ENCODE data around the gene DUS2.
"Not testable (repeated sequence)": the region's sequence is repeated elsewhere in the genome, so short reads cannot be mapped to it uniquely, and the experiment has no call there.

Gene DUS2

GRCh38 chr16:68022728-68023537, at the start of gene DUS2, which contains the start of gene DDX28:
DUS2 (plus strand) TSS chr16:68023284; CDS start chr16:68038024, 14,740 bp downstream.
DDX28 (minus strand) TSS chr16:68023232; CDS start chr16:68023202, 30 bp downstream.
- in situ Hi-C loops (cut with MboI; ENCODE audit: low sequenced_read_pairs) = no loop called here

DNA sequence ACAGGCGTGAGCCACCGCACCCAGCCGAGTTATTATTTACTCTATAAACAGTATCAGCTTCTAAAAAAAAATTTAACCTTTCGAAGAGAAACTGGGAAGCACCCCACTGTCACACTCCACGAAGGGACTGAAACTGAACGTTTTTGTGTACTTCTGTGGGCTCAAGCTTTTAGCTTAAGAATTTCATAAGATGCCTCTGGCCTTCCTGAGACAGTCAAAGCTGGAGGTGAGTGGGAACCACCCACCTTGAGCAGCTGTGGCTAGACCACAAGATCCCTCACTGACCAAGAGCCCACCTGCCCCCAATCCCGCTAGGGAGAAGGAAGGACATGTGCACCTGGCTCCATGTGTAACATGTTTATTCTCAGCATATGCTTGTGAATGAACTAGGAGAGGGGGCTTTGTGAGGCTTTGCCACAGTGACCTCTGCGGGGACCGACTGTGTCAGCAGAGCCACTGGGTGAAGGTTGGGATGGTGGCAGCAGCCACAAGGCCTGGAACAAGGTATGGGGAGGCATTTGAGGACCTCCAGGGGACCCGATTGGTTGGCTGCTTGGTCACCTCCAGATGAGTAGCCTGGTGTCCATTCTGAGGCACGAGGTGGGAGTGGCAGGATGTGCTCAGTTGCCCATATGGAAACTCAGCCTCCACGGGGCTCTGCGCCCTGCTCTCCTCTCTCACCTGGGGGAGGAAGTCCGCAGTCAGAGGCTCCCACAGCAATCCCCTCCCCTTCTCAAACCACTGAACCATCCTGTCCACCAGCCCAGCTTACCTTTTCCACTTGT, 47.6 kb upstream of the DUS2 start:
- in situ Hi-C loops (cut with MboI; ENCODE audit: low sequenced_read_pairs) = no loop called here

- in situ Hi-C loops (cut with MboI; ENCODE audit: low sequenced_read_pairs) = no loop called here
Observed at GRCh38 chr16:67976205-67976604, 46.9 kb upstream of the DUS2 start.

DNA sequence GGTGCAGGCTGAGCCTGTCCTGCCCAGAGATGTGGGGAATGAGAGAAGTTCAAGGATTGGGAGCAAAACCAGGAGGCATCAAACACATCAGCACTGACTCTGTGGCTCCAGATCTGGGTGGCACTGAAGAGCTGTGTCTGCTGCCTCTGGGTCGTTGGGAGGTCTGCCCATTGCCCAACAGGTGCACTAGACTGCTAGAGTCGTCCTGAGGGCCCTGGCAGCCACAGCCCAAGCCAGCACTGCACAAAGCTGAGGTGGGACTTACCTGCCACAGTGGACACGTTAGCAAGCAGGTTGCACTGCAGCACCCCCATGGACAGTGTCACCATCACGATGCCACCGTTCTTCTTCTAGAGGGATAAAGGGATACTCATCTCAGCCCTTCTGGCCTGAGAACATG, 46.1 kb upstream of the DUS2 start:
- in situ Hi-C loops (cut with MboI; ENCODE audit: low sequenced_read_pairs) = no loop called here

GRCh38 chr16:67977469-67978227, 45.4 kb upstream of the DUS2 start:
- in situ Hi-C loops (cut with MboI; ENCODE audit: low sequenced_read_pairs) = no loop called here

GRCh38 chr16:67979955-67980678, 43.0 kb upstream of the DUS2 start, which contains the start of gene DPEP3:
DPEP3 (minus strand) TSS chr16:67980499; CDS start chr16:67980380, 119 bp downstream.
- in situ Hi-C loops (cut with MboI; ENCODE audit: low sequenced_read_pairs) = no loop called here

DNA sequence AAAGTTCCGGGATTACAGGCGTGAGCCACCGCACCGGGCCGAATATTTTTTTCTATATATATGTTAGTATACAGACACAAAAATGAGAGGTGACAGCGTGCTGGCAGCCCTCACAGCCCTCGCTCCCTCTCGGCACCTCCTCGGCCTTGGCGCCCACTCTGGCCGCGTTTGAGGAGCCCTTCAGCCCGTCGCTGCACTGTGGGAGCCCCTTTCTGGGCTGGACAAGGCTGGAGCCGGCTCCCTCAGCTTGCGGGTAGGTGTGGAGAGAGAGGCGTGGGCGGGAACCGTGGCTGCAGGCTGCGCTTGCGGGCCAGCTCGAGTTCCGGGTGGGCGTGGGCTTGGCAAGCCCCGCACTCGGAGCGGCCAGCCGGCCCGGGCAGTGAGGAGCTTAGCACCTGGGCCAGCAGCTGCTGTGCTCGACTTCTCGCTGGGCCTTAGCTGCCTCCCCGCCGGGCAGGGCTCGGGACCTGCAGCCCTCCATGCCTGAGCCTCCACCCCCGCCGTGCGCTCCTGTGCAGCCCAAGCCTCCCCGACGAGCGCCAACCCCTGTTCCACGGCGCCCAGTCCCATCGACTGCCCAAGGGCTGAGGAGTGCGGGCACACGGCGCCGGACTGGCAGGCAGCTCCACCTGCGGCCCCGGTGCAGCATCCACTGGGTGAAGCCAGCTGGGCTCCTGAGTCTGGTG, 40.9 kb upstream of the DUS2 start:
- in situ Hi-C loops (cut with MboI; ENCODE audit: low sequenced_read_pairs) = no loop called here

- in situ Hi-C loops (cut with MboI; ENCODE audit: low sequenced_read_pairs) = no loop called here
Observed at GRCh38 chr16:67986949-67987348, 36.1 kb upstream of the DUS2 start.

DNA sequence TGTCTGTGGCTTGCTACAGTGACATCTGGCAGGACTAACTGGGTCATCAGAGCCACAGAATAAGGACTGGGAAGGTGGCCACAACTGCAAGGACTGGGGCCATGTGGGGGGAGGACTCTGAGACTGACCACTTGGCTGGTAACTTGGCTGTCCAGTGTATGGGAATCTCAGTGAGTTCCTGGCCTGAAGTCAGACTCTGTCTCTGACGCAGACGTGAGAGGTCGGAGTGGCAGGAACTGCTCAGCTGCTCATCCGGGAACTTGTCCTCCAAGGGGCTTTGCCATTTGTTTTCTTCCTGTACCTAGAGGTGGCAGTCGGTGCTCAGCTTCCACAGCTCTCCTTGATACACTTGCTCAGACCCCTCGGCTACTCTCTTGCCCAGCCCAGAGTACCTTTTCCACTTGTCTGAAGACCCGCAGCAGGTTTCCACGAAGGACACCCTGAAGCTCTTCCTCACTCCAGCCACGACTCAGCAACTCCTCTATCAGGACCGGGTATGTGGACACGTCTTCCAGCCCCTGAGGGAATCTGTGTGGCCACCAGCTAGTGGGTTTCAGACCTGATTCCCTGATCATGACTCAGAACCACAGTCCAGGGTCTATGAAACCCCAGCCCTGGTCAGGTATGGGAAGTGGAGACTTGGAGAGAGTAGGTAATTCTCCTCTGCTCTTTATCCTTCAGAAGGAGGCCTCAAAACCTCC, 35.5 kb upstream of the DUS2 start:
- in situ Hi-C loops (cut with MboI; ENCODE audit: low sequenced_read_pairs) = no loop called here

DNA sequence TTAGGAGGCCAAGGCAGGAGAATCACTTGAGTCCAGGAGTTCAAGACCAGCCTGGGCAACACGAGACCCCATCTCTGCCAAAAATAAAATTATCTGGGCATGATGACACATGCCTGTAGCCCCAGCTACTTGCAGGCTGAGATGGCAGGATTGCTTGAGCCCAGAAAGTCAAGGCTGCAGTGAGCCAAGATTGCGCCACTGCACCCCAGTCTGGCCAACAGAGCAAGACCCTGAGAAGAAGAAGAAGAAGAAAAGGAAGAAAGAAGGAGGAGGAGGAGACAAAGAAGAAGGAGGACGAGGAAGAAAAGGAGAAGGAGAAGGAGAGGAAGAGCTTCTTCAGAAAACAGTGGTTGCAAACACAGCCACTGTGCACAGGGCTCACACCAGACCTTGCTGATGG, 34.4 kb upstream of the DUS2 start:
- in situ Hi-C loops (cut with MboI; ENCODE audit: low sequenced_read_pairs) = no loop called here

GRCh38 chr16:67989322-67990017, 33.6 kb upstream of the DUS2 start:
- in situ Hi-C loops (cut with MboI; ENCODE audit: low sequenced_read_pairs) = no loop called here

DNA sequence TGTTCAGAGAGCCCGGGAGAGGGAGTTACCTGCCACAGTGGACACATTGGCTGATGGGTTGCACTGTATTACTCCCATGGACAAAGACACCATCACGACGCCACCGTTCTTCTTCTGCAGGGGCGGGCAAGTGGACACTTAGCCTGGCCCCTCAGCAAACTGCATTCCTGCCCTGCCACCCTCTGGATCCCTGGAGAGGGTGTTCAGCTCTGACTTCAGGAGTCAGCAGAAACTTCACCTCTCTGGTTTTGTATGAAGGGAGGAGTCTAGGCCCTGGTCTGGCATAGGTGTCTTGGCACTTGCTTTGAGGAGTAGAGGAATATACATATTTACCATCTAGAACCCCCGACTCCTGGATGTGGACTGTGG, 33.1 kb upstream of the DUS2 start:
- in situ Hi-C loops (cut with MboI; ENCODE audit: low sequenced_read_pairs) = no loop called here

- in situ Hi-C loops (cut with MboI; ENCODE audit: low sequenced_read_pairs) = no loop called here
Observed at GRCh38 chr16:67992661-67993206, 30.4 kb upstream of the DUS2 start.

GRCh38 chr16:67993207-67994039, 29.7 kb upstream of the DUS2 start:
- in situ Hi-C loops (cut with MboI; ENCODE audit: low sequenced_read_pairs) = no loop called here

DNA sequence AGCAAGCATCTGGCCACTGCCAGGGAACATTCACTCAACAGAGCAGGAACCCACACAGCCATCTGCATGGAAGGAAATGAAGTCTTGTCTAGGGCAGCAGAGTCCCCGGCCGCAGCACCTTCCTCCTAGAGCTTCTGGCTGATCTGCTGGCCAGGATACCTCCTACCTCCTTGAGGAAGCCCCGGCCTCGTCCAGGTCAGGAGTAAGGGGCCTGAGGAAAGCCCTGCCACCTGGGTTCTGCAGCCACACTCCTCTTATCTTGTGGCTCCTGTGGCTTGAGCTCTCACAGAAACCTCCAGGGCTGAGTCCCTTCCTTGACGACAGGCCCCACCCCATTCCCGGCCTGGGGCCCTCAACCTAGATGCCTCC, 29.1 kb upstream of the DUS2 start:
- in situ Hi-C loops (cut with MboI; ENCODE audit: low sequenced_read_pairs) = not testable (repeated sequence)

DNA sequence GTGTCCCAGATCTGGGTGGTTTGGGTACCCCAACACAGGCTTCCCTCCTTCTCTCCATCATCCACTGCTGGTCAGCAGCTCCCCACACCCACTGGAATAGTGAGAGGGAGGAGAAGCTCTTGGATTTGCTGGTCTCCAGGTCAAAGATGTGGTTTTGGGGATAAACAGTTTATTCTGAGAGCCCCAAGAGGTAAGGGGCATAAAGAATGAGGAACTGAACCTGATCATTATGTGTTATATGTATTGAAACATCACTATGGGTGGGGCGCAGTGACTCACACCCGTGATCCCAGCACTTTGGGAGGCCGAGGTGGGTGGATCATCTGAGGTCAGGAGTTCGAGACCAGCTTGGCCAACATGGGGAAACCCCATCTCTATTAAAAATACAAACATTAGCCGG, 27.7 kb upstream of the DUS2 start:
- in situ Hi-C loops (cut with MboI; ENCODE audit: low sequenced_read_pairs) = no loop called here

- in situ Hi-C loops (cut with MboI; ENCODE audit: low sequenced_read_pairs) = no loop called here
Observed at GRCh38 chr16:67996666-67997065, 26.4 kb upstream of the DUS2 start.

Data from hTERT RPE-1 (cell line).